Measurements from ENCODE around the gene NFKB2.

GRCh38 chr10:102397222-102398171, 2.0 kb downstream of the NFKB2 start:
- no peak for TF ChIP-seq CTCF (IDR thresholded peaks at IDR 0.05; ENCODE audit: poor library complexity, severe bottlenecking)
- TF ChIP-seq EZH2 (IDR thresholded peaks at IDR 0.05; ENCODE audit: borderline replicate concordance, insufficient read depth, low read length, poor library complexity, severe bottlenecking): no peak
- TF ChIP-seq RAD21 (conservative IDR thresholded peaks at IDR 0.05): no peak
- no peak for TF ChIP-seq POLR2AphosphoS5 (IDR thresholded peaks at IDR 0.05)
- no peak for TF ChIP-seq EP300 (conservative IDR thresholded peaks at IDR 0.05; ENCODE audit: poor library complexity, severe bottlenecking)
- TF ChIP-seq SMC3 (conservative IDR thresholded peaks at IDR 0.05; ENCODE audit: poor library complexity): no peak
- TF ChIP-seq, protein P1, sequence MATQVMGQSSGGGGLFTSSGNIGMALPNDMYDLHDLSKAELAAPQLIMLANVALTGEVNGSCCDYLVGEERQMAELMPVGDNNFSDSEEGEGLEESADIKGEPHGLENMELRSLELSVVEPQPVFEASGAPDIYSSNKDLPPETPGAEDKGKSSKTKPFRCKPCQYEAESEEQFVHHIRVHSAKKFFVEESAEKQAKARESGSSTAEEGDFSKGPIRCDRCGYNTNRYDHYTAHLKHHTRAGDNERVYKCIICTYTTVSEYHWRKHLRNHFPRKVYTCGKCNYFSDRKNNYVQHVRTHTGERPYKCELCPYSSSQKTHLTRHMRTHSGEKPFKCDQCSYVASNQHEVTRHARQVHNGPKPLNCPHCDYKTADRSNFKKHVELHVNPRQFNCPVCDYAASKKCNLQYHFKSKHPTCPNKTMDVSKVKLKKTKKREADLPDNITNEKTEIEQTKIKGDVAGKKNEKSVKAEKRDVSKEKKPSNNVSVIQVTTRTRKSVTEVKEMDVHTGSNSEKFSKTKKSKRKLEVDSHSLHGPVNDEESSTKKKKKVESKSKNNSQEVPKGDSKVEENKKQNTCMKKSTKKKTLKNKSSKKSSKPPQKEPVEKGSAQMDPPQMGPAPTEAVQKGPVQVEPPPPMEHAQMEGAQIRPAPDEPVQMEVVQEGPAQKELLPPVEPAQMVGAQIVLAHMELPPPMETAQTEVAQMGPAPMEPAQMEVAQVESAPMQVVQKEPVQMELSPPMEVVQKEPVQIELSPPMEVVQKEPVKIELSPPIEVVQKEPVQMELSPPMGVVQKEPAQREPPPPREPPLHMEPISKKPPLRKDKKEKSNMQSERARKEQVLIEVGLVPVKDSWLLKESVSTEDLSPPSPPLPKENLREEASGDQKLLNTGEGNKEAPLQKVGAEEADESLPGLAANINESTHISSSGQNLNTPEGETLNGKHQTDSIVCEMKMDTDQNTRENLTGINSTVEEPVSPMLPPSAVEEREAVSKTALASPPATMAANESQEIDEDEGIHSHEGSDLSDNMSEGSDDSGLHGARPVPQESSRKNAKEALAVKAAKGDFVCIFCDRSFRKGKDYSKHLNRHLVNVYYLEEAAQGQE (IDR thresholded peaks at IDR 0.05; ENCODE audit: borderline replicate concordance): no peak
